Endothelial cell (in vitro differentiated cells): Measurements from ENCODE around the gene OTUB2. TPM values are rescaled to one million over a fixed set of nuclear protein-coding genes. Genes with fewer than 3 reads are reported as not detected.

Source experiments
- DNase-seq: peaks from one replicate; pipeline ENCODE4 v3.0.0; 2021; ENCODE audit warnings: low spot score
- H3K27ac Mint-ChIP-seq: one replicate; pipeline ENCODE4 v1.8.0; 2021; ENCODE audit warnings: mixed read lengths, inconsistent platforms; ENCODE audit not compliant: unreplicated experiment
- H3K27me3 Mint-ChIP-seq: one replicate; pipeline ENCODE4 v1.8.0; 2021; ENCODE audit warnings: mild to moderate bottlenecking, moderate library complexity, mixed read lengths, inconsistent platforms; ENCODE audit not compliant: unreplicated experiment
- H3K36me3 Mint-ChIP-seq: one replicate; pipeline ENCODE4 v1.8.0; 2021; ENCODE audit warnings: mild to moderate bottlenecking, low read depth, mixed read lengths, inconsistent platforms; ENCODE audit not compliant: unreplicated experiment
- H3K4me1 Mint-ChIP-seq: one replicate; pipeline ENCODE4 v1.8.0; 2021; ENCODE audit warnings: mild to moderate bottlenecking, mixed read lengths, inconsistent platforms; ENCODE audit not compliant: unreplicated experiment
- H3K4me3 Mint-ChIP-seq: one replicate; pipeline ENCODE4 v1.8.0; 2021; ENCODE audit warnings: mild to moderate bottlenecking, mixed read lengths, inconsistent platforms; ENCODE audit not compliant: unreplicated experiment
- H3K9me3 Mint-ChIP-seq: one replicate; pipeline ENCODE4 v1.8.0; 2021; ENCODE audit warnings: mixed read lengths, inconsistent platforms; ENCODE audit not compliant: unreplicated experiment
- total RNA-seq: library from RNA; stranded (reverse); fragmentation: NEBNext Ultra II Directional; extraction: Animal tissue kit (Norgen Biotek cat#: 25700); gene quantifications from one replicate; pipeline ENCODE4 v1.2.1, GENCODE V29; 2021; ENCODE audit not compliant: unreplicated experiment
- TF ChIP-seq, protein P1 (sequence below): fragments of 200-600 bp; sonication (generic); IDR thresholded peaks from one replicate; pipeline ENCODE4 v1.5.0; 2021; ENCODE audit warnings: antibody characterized with exemption; ENCODE audit not compliant: unreplicated experiment

Gene OTUB2
- total RNA-seq, 1 donor from 2014 or later, result 2.3 TPM

- DNase-seq, result no peak
- no peak overlapping the region for H3K4me3 Mint-ChIP-seq
- H3K4me1 Mint-ChIP-seq, result no peaks in the 10 kb centered on the region
- H3K9me3 Mint-ChIP-seq, result peaks cover 4% of the 10 kb centered on the region
- H3K36me3 Mint-ChIP-seq, result peaks cover 4% of the 10 kb centered on the region
- no peak overlapping the region for H3K27ac Mint-ChIP-seq
- H3K27me3 Mint-ChIP-seq, result peaks cover 5% of the 10 kb centered on the region
- TF ChIP-seq, protein P1, sequence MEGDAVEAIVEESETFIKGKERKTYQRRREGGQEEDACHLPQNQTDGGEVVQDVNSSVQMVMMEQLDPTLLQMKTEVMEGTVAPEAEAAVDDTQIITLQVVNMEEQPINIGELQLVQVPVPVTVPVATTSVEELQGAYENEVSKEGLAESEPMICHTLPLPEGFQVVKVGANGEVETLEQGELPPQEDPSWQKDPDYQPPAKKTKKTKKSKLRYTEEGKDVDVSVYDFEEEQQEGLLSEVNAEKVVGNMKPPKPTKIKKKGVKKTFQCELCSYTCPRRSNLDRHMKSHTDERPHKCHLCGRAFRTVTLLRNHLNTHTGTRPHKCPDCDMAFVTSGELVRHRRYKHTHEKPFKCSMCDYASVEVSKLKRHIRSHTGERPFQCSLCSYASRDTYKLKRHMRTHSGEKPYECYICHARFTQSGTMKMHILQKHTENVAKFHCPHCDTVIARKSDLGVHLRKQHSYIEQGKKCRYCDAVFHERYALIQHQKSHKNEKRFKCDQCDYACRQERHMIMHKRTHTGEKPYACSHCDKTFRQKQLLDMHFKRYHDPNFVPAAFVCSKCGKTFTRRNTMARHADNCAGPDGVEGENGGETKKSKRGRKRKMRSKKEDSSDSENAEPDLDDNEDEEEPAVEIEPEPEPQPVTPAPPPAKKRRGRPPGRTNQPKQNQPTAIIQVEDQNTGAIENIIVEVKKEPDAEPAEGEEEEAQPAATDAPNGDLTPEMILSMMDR, result no peak
Observed at GRCh38 chr14:94019329-94019728, 6.8 kb upstream of the OTUB2 start.

DNA sequence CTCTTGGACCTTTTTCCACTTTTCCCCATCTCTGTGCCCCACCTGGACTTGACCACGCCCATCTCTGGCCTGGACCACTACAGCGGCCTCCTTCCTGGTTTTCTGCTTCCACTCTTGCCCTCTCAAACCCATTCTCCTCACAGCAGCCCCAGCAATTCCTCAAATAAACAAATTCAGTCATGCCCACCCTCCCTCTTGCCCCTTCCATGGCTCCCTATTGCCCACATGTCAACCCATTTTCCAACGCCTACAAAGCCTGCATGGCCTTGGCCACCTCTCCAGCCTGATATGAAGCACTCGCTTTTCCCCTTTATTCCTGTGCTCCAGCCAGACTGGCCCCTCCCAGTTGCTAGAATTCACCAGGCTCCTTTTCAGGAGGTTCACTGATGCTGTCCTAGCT lies 5.9 kb upstream of the OTUB2 start:
- Mint-ChIP-seq H3K36me3 (peaks cover 4% of the 10 kb centered on the region), H3K27ac (no peak overlapping the region), H3K4me1 (no peaks in the 10 kb centered on the region), H3K9me3 (peaks cover 4% of the 10 kb centered on the region), H3K27me3 (peaks cover 6% of the 10 kb centered on the region), H3K4me3 (no peak overlapping the region)
- no peak for DNase-seq
- TF ChIP-seq, protein P1, result no peak

DNA sequence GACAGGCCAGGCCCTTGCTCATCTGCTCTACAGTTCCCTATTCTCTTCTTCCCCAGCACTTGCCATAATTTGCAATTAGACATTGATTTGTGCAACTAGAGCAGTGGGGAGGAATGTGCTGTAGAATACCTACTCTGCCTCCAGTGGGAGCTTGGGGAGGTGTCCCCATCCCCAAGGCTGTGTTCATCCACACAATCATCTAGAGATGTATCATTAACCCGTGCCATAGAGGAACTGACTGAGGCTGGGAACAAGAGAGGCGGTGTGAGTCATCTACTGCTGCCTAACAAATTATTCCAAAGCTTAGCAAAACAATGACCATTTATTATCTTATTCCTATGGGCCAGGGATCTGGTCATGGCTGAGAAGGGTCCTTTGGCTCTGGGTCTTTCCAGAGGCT lies 5.1 kb upstream of the OTUB2 start:
- Mint-ChIP-seq H3K4me3 (no peak overlapping the region), H3K27ac (no peak overlapping the region), H3K4me1 (no peaks in the 10 kb centered on the region), H3K27me3 (peaks cover 6% of the 10 kb centered on the region), H3K36me3 (peaks cover 4% of the 10 kb centered on the region), H3K9me3 (peaks cover 4% of the 10 kb centered on the region)
- TF ChIP-seq, protein P1, result no peak
- DNase-seq, result no peak

- Mint-ChIP-seq H3K9me3 (peaks cover 4% of the 10 kb centered on the region), H3K27me3 (peaks cover 6% of the 10 kb centered on the region), H3K4me3 (no peak overlapping the region), H3K4me1 (no peaks in the 10 kb centered on the region), H3K36me3 (peaks cover 4% of the 10 kb centered on the region), H3K27ac (no peak overlapping the region)
- TF ChIP-seq, protein P1, result no peak
- DNase-seq, result no peak
Observed at GRCh38 chr14:94021416-94022157, 4.6 kb upstream of the OTUB2 start.
